NK-92 (cell line): ENCODE measurements around the gene SYNRG.
"Not testable (repeated sequence)": the region's sequence is repeated elsewhere in the genome, so short reads cannot be mapped to it uniquely, and the experiment has no call there.

ENCODE experiments used
- DNase-seq: peaks from one replicate; lab custom pipeline; 2025; ENCODE audit not compliant: unreplicated experiment; lab: John Stamatoyannopoulos, UW

The SYNRG gene

GRCh38 chr17:37545486-37545885, 63.7 kb downstream of the SYNRG start:
- no peak for DNase-seq

GRCh38 chr17:37543637-37544052, 65.6 kb downstream of the SYNRG start:
- DNase-seq: no peak

- DNase-seq: no peak
Observed at GRCh38 chr17:37541880-37542660, 67.1 kb downstream of the SYNRG start.

GRCh38 chr17:37538981-37539659, 70.1 kb downstream of the SYNRG start:
- DNase-seq: no peak

GRCh38 chr17:37535906-37536305, 73.3 kb downstream of the SYNRG start:
- DNase-seq: no peak

- no peak for DNase-seq
Observed at GRCh38 chr17:37532756-37533155, 76.5 kb downstream of the SYNRG start.

- no peak for DNase-seq
Observed at GRCh38 chr17:37530420-37530819, 78.8 kb downstream of the SYNRG start.

- DNase-seq: no peak
Observed at GRCh38 chr17:37527249-37527851, 81.9 kb downstream of the SYNRG start.

- no peak for DNase-seq
Observed at GRCh38 chr17:37523715-37524219, 85.5 kb downstream of the SYNRG start.

GRCh38 chr17:37521821-37522220, 87.4 kb downstream of the SYNRG start:
- no peak for DNase-seq

GRCh38 chr17:37520174-37520573, 89.0 kb downstream of the SYNRG start:
- DNase-seq: no peak

- DNase-seq: no peak
Observed at GRCh38 chr17:37519251-37519985, 89.8 kb downstream of the SYNRG start.

GRCh38 chr17:37518826-37519225, 90.4 kb downstream of the SYNRG start:
- DNase-seq: no peak

- DNase-seq: no peak
Observed at GRCh38 chr17:37517881-37518280, 91.3 kb downstream of the SYNRG start.

- no peak for DNase-seq
Observed at GRCh38 chr17:37516127-37516571, 93.1 kb downstream of the SYNRG start.

- DNase-seq: no peak
Observed at GRCh38 chr17:37513711-37514110, 95.5 kb downstream of the SYNRG start.

- no peak for DNase-seq
Observed at GRCh38 chr17:37512442-37513068, 96.7 kb downstream of the SYNRG start.

GRCh38 chr17:37511642-37512041, 97.6 kb downstream of the SYNRG start:
- DNase-seq: not testable (repeated sequence)

GRCh38 chr17:37510056-37510455, 99.2 kb downstream of the SYNRG start:
- no peak for DNase-seq

- DNase-seq: no peak
Observed at GRCh38 chr17:37507111-37507510, 102.1 kb downstream of the SYNRG start.

- DNase-seq: no peak
Observed at GRCh38 chr17:37506678-37507077, 102.5 kb downstream of the SYNRG start.
